LNCaP clone FGC (cell line): ENCODE measurements around the gene FCN2.

Experiments used
- DNase-seq: peaks from one replicate; pipeline ENCODE4 v3.0.0-alpha.2; 2011; ENCODE audit warnings: low read depth
- H3K4me3 ChIP-seq: 2 replicates; pipeline ENCODE4 v1.5.1; 2011; ENCODE audit warnings: mild to moderate bottlenecking, low read depth, low read length, control low read depth
- CTCF ChIP-seq: IDR thresholded peaks from 2 replicates; pipeline ENCODE4 v1.5.1; 2012; ENCODE audit warnings: mild to moderate bottlenecking; ENCODE audit not compliant: control insufficient read depth, insufficient read depth; ENCODE audit errors: extremely low read depth

The FCN2 gene

GRCh38 chr9:134840511-134840910, 40.1 kb upstream of the FCN2 start:
- H3K4me3 ChIP-seq = no peak overlapping the region
- no peak for DNase-seq
- TF ChIP-seq CTCF = no peak

DNA sequence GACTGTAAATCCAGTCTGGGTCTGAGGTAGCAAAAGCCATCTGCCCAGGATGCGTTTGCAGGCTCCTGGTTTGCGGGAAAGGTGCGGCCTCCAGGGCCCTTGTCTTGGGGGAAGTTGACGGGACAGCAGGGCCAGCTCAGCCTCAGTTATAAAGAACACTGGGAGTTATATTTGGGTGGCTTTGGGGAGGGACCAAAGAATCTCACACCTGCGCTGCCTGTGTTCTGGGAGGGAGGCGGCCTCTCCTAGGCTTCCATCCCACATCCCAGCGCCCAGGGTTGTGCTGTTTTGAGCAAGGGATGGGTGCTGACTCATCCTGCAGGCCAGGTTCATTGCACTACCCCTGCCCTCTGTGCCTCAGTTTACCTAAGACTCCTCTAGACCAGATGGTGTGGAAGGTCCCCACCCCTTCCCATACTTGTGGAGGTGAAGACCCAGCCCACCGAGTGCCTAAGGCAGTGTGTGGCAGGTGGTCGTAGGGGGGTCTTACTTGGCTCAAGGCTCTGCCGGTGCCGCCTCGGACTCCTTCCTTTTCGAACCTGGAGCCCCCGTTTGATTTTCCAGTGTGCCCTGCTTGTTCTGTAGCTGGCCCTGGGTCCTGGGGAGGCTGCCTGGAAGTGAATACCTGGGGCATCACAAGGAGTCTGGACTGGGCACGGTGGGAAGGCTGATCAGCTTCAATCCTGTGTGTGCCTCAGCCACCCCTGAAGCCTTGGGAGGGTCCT, 39.3 kb upstream of the FCN2 start:
- H3K4me3 ChIP-seq = no peak overlapping the region
- no peak for DNase-seq
- TF ChIP-seq CTCF = no peak

DNA sequence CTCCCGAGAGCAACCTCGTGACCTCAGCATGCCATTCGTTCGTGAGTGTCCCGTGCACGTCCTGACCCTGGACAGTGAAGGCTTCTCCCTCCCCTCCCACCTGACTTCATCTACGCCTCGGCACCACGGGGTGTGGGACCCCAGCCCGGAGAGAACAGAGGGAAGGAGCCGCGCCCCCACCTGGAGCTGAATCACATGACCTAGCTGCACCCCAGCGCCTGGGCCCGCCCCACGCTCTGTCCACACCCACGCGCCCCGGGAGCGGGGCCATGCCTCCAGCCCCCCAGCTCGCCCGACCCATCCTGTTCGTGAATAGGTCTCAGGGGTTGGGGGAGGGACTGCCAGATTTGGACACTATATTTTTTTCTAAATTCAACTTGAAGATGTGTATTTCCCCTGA, 38.3 kb upstream of the FCN2 start:
- DNase-seq = no peak
- TF ChIP-seq CTCF = no peak
- H3K4me3 ChIP-seq = no peak overlapping the region

GRCh38 chr9:134843740-134844139, 36.9 kb upstream of the FCN2 start:
- no peak for DNase-seq
- no peak for TF ChIP-seq CTCF
- no peak overlapping the region for H3K4me3 ChIP-seq

- H3K4me3 ChIP-seq = no peak overlapping the region
- TF ChIP-seq CTCF = no peak
- no peak for DNase-seq
These were observed 35.8 kb upstream of the FCN2 start for GRCh38 chr9:134844821-134845220.

DNA sequence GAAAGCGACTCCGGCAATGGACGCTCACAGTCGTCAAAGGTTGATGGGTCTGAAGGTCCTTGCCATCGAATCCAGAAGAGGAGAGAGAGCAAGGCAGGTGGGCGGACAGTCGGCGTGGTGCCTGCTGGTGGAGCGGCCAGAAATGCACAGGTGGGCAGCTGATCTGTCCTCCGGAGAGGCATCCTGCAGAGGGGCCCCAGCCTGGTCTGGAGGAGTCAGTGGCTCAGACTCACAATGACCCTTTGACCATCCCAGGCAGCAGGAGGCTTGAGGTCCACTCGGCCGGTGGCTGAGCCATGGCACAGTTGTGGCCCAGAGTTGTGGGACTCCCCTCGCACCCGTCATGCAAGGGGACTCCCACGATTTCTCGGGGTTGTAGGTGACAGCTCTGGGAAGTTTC, 34.4 kb upstream of the FCN2 start:
- no peak for DNase-seq
- H3K4me3 ChIP-seq = no peak overlapping the region
- no peak for TF ChIP-seq CTCF

DNA sequence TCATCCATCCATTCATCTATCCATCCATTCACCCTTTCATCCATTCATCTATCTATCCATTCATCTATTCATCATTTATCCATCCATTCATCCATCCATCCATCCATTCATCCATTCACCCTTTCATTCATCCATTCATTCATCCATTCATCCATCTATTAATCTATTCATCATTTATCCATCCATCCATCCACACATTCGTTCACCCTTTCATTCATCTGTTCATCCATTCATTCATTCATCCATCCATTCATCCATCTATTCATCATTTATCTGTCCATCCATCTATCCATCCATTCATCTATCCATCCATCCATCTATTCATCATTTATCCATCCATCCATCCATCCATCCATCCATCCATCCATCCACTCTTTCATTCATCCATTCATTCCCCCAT, 33.9 kb upstream of the FCN2 start:
- DNase-seq = no peak
- no peak overlapping the region for H3K4me3 ChIP-seq
- no peak for TF ChIP-seq CTCF
